GM12878 (cell line): ENCODE measurements around the gene IGF2R. TPM values are rescaled to one million over a fixed set of nuclear protein-coding genes. Genes with fewer than 3 reads are reported as not detected.

ENCODE experiments used
- ATAC-seq: fragments of 200-7000 bp; cut with Tn5 transposase; 3 replicates; pipeline ENCODE4 v1.9.1; 2020; ENCODE audit warnings: mild to moderate bottlenecking, moderate library complexity
- BruUV-seq: library from RNA; stranded (reverse); fragments of 400-500 nt; replicated peaks from 2 replicates; lab custom pipeline; 2021; lab: Mats Ljungman, UMichigan
- CTCF ChIA-PET: fragments of 300-600 bp; sonication (Branson Sonifier 250); formaldehyde crosslinking; extraction: SDS; loops from one replicate; lab custom pipeline; 2021; ENCODE audit warnings: inconsistent platforms; lab: Yijun Ruan, JAX
- POLR2A ChIA-PET: fragments of 350-600 bp; formaldehyde crosslinking; extraction: SDS; loops from one replicate; lab custom pipeline; 2021; ENCODE audit warnings: inconsistent platforms; lab: Charles Lee
- RAD21 ChIA-PET: fragments of 300-600 bp; sonication (Branson Sonifier 250); formaldehyde crosslinking; loops from one replicate; lab custom pipeline; 2023; ENCODE audit warnings: antibody characterized with exemption; ENCODE audit not compliant: unreplicated experiment; lab: Charles Lee
- SMC1A ChIA-PET: fragments of 300-600 bp; sonication (Branson Sonifier 250); formaldehyde crosslinking; loops from one replicate; lab custom pipeline; 2023; ENCODE audit not compliant: unreplicated experiment, uncharacterized antibody; lab: Charles Lee
- DNase-seq: peaks from one replicate; pipeline ENCODE4 v3.0.0-alpha.2; 2011; ENCODE audit warnings: low read depth, low spot score
- FAIRE-seq: peaks from 3 replicates; lab custom pipeline; 2011; peaks lifted over from hg19 to GRCh38; lab: Jason Lieb, UNC
- H2AFZ ChIP-seq: 2 replicates; pipeline ENCODE4 v1.6.0; 2011; ENCODE audit warnings: low read depth, low read length, control low read depth; ENCODE audit not compliant: control insufficient read depth
- H3K27ac ChIP-seq: 2 replicates; pipeline ENCODE4 v1.5.1; 2011; ENCODE audit warnings: control low read depth; ENCODE audit not compliant: control insufficient read depth, insufficient read depth
- H3K27me3 ChIP-seq, 2 experiments: replicated peaks in 1 of 2; 2 replicates each; pipeline versions ENCODE4 v1.6.0 to v1.6.1; 2011; ENCODE audit warnings: low read length in 1 of 2; ENCODE audit not compliant: control insufficient read depth in 2 of 2, insufficient read depth in 2 of 2
- H3K36me3 ChIP-seq, 2 experiments: 2 replicates each; pipeline ENCODE4 v1.5.1; 2011; ENCODE audit warnings: low read length in 1 of 2; ENCODE audit not compliant: control insufficient read depth in 2 of 2, insufficient read depth in 2 of 2
- H3K4me1 ChIP-seq: 2 replicates; pipeline ENCODE4 v1.6.1; 2011; ENCODE audit warnings: mild to moderate bottlenecking, low read length, moderate library complexity, mixed read lengths; ENCODE audit not compliant: control insufficient read depth, insufficient read depth
- H3K4me2 ChIP-seq: 2 replicates; pipeline ENCODE4 v1.6.0; 2011; ENCODE audit warnings: control low read depth; ENCODE audit not compliant: control insufficient read depth, insufficient read depth
- H3K4me3 ChIP-seq: fragments of 200-600 bp; sonication (generic); 2 replicates; pipeline ENCODE4 v1.5.1; 2016
- H3K79me2 ChIP-seq: 2 replicates; pipeline ENCODE4 v1.6.0; 2011; ENCODE audit warnings: low read length; ENCODE audit not compliant: control insufficient read depth, insufficient read depth
- H3K9ac ChIP-seq: 2 replicates; pipeline ENCODE4 v1.8.0; 2011; ENCODE audit warnings: low read length, control low read depth, mixed read lengths; ENCODE audit not compliant: control insufficient read depth, insufficient read depth
- H3K9me3 ChIP-seq: replicated peaks from 3 replicates; pipeline ENCODE4 v1.5.1; 2011; ENCODE audit warnings: mild to moderate bottlenecking, low read length; ENCODE audit not compliant: control insufficient read depth, insufficient read depth
- H4K20me1 ChIP-seq: 2 replicates; pipeline ENCODE4 v1.6.0; 2011; ENCODE audit not compliant: control insufficient read depth, insufficient read depth
- CBX3 ChIP-seq: fragments of 200-600 bp; sonication (generic); IDR thresholded peaks from 2 replicates; pipeline ENCODE4 v1.6.1; 2016; ENCODE audit warnings: low read depth, borderline replicate concordance
- KLF5 ChIP-seq: fragments of 450-650 bp; IDR thresholded peaks from 2 replicates; pipeline ENCODE4 v1.6.1; 2014; ENCODE audit warnings: mild to moderate bottlenecking; ENCODE audit not compliant: partially characterized antibody
- MXI1 ChIP-seq: fragments of 150-350 bp; IDR thresholded peaks from 2 replicates; pipeline ENCODE4 v1.6.1; 2011; ENCODE audit warnings: low read depth, mild to moderate bottlenecking, inconsistent platforms, low read length, improper control_type of control experiment
- NR2C1 ChIP-seq: fragments of 450-650 bp; IDR thresholded peaks from 2 replicates; pipeline ENCODE4 v1.6.1; 2017; ENCODE audit warnings: antibody characterized with exemption, mild to moderate bottlenecking, moderate library complexity
- PAX8 ChIP-seq: fragments of 450-650 bp; IDR thresholded peaks from 2 replicates; pipeline ENCODE4 v1.6.1; 2017; ENCODE audit warnings: mild to moderate bottlenecking, moderate library complexity
- POLR2AphosphoS5 ChIP-seq: IDR thresholded peaks from 2 replicates; pipeline ENCODE4 v1.6.1; 2011; ENCODE audit warnings: mild to moderate bottlenecking, low read length, inconsistent platforms
- RCOR1 ChIP-seq: conservative IDR thresholded peaks from 2 replicates; pipeline ENCODE4 v1.6.1; 2012; ENCODE audit warnings: low read depth, low read length, improper control_type of control experiment
- RFX5 ChIP-seq: IDR thresholded peaks from 2 replicates; pipeline ENCODE4 v1.6.1; 2011; ENCODE audit warnings: low read depth, low read length, improper control_type of control experiment
- SMC3 ChIP-seq: IDR thresholded peaks from 2 replicates; pipeline ENCODE4 v1.6.1; 2011; ENCODE audit warnings: low read length, improper control_type of control experiment, borderline replicate concordance
- WGBS: methylation state at CpG from one replicate; pipeline ENCODE4 v1.1.6; 2016; ENCODE audit warnings: low lambda C conversion rate; ENCODE audit not compliant: insufficient replicate concordance, insufficient coverage; ENCODE audit errors: missing lambda C conversion rate; 5-methylcytosine and 5-hydroxymethylcytosine counted together
- in situ Hi-C: fragments of 300-500 bp; cut with MboI; formaldehyde crosslinking; loops from 9 replicates; pipeline ENCODE4 v1.14.3; 2018; ENCODE audit warnings: mixed read lengths
- intact Hi-C: fragments of 100-400 bp; cut with micrococcal nuclease; formaldehyde crosslinking; loops from one replicate; pipeline ENCODE4 v1.14.2; 2022; ENCODE audit not compliant: unreplicated experiment
- polyA plus RNA-seq, 11 experiments: library from polyadenylated mRNA; depleted of rRNA in 4 of 11; unstranded in 6 of 11; stranded (reverse) in 5 of 11; fragments of >200 nt; fragmentation: Nextera tagmentation in 4 of 11; fragmentation: Illumina TruSeq in 1 of 11; extraction: Ambion mirVana in 4 of 11; extraction: Trizol in 1 of 11; gene quantifications; 1 replicate in 1 of 11; 2 replicates in 10 of 11; pipeline versions ENCODE4 v1.2.1 to v1.2.3, GENCODE V29; 2011 to 2016; ENCODE audit warnings: inconsistent platforms in 2 of 11, missing spikeins in 2 of 11, low read depth in 1 of 11
- total RNA-seq, 4 experiments: library from RNA; depleted of rRNA in 3 of 4; stranded (reverse); fragments of >200 nt in 3 of 4; fragmentation: Illumina TruSeq in 1 of 4; extraction: Trizol in 1 of 4; gene quantifications; 2 replicates each; pipeline versions ENCODE4 v1.2.1 to v1.2.3, GENCODE V29; 2013 to 2021
- TF ChIP-seq, protein P1 (sequence below): fragments of 450-650 bp; IDR thresholded peaks from 2 replicates; pipeline ENCODE4 v1.6.1; 2018; ENCODE audit warnings: mild to moderate bottlenecking, low read depth, moderate library complexity; ENCODE audit not compliant: partially characterized antibody
- TF ChIP-seq, protein P2 (sequence below): IDR thresholded peaks from 2 replicates; pipeline ENCODE4 v1.6.1; 2011; ENCODE audit warnings: borderline replicate concordance, low read depth, mild to moderate bottlenecking, moderate library complexity, low read length; ENCODE audit not compliant: insufficient read depth, poor library complexity, severe bottlenecking
- TF ChIP-seq, protein P3 (sequence below): fragments of 450-650 bp; IDR thresholded peaks from 2 replicates; pipeline ENCODE4 v1.6.1; 2016; ENCODE audit warnings: mild to moderate bottlenecking, moderate library complexity, borderline replicate concordance

The IGF2R gene
- total and polyA plus RNA-seq, 10 of the 15 experiments (the other 5 are each of a cell fraction or from before 2014, with no cell fraction given): 1.00 to 40.1 (median 16.8) TPM

DNA sequence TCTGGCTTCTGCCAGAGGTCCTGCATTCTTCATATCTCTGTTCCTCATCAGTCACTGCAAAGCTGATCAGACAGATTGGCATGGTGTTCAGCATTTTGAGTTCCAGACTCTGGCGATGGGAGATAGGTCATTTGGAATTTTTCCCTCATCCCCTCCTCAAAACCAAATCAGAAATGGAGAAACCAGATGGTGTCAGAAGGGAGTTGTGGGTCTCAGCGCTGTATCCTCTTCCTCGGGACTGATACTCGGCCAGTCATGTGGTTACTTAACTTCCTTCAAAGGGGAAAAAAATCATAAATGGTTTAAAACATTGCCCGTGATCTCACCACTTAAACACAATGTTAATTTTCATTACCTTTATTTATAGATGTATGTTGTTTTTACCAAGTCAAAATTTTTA lies 75.8 kb downstream of the IGF2R start (continued):
- TF ChIP-seq, protein P1, sequence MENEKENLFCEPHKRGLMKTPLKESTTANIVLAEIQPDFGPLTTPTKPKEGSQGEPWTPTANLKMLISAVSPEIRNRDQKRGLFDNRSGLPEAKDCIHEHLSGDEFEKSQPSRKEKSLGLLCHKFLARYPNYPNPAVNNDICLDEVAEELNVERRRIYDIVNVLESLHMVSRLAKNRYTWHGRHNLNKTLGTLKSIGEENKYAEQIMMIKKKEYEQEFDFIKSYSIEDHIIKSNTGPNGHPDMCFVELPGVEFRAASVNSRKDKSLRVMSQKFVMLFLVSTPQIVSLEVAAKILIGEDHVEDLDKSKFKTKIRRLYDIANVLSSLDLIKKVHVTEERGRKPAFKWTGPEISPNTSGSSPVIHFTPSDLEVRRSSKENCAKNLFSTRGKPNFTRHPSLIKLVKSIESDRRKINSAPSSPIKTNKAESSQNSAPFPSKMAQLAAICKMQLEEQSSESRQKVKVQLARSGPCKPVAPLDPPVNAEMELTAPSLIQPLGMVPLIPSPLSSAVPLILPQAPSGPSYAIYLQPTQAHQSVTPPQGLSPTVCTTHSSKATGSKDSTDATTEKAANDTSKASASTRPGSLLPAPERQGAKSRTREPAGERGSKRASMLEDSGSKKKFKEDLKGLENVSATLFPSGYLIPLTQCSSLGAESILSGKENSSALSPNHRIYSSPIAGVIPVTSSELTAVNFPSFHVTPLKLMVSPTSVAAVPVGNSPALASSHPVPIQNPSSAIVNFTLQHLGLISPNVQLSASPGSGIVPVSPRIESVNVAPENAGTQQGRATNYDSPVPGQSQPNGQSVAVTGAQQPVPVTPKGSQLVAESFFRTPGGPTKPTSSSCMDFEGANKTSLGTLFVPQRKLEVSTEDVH: no peak
- TF ChIP-seq, all 136 proteins: peak for 0

DNA sequence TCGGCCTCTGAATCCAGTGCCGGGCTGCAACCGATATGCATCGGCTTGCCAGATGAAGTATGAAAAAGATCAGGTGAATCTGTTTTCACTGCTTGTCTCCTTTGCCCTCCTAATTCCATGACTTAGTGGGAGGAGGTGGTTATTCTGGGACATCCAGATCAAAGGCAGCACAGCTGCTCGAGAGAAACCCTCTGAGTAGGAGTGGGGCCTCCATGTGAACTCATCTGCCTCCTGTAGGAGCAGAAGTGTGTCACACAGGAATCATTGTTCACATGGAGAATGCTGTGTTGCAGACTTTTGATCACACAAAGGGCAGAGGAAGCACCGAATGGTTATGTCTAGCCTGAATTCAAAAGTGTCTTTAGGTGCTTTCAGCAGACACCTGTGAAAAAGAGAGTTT lies 79.6 kb downstream of the IGF2R start:
- H2AFZ ChIP-seq: no peak overlapping the region
- in situ Hi-C loops (no loop called here), intact Hi-C loops (no loop called here)
- 97% methylated on average over 6 of the region's 6 CpGs for WGBS
- H3K27me3 ChIP-seq: no peaks in the 10 kb centered on the region
- no peak overlapping the region for H3K4me3 ChIP-seq
- FAIRE-seq (no peak), DNase-seq (no peak), ATAC-seq (no peak)
- ChIA-PET CTCF (no interaction called here), SMC1A (interaction anchor here (1.2 to 1.4 kb wide), 3 partner anchors 12 to 77 kb away, joined by 3 read pairs; no protein-coding TSS in a partner anchor), POLR2A (no interaction called here), RAD21 (interaction anchor here (1.1 kb wide), 1 partner anchor 59 kb away, joined by 3 read pairs; no protein-coding TSS in a partner anchor)
- H3K9me3 ChIP-seq: no peaks in the 10 kb centered on the region; the same call in 2 of the 3 replicates
- H3K9ac ChIP-seq: no peak overlapping the region
- peaks cover 24 to 63% of the 10 kb centered on the region in 2 experiments for H3K36me3 ChIP-seq
- H3K4me1 ChIP-seq: no peaks in the 10 kb centered on the region
- H3K27ac ChIP-seq: no peak overlapping the region
- BruUV-seq: no TSS peak
- no peaks in the 10 kb centered on the region for H4K20me1 ChIP-seq
- TF ChIP-seq SMC3: no peak
- TF ChIP-seq, protein P2, sequence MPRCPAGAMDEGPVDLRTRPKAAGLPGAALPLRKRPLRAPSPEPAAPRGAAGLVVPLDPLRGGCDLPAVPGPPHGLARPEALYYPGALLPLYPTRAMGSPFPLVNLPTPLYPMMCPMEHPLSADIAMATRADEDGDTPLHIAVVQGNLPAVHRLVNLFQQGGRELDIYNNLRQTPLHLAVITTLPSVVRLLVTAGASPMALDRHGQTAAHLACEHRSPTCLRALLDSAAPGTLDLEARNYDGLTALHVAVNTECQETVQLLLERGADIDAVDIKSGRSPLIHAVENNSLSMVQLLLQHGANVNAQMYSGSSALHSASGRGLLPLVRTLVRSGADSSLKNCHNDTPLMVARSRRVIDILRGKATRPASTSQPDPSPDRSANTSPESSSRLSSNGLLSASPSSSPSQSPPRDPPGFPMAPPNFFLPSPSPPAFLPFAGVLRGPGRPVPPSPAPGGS: no peak
- TF ChIP-seq CBX3: no peak
- TF ChIP-seq PAX8: no peak
- no peak for TF ChIP-seq KLF5
- TF ChIP-seq MXI1: no peak
- TF ChIP-seq, protein P3, sequence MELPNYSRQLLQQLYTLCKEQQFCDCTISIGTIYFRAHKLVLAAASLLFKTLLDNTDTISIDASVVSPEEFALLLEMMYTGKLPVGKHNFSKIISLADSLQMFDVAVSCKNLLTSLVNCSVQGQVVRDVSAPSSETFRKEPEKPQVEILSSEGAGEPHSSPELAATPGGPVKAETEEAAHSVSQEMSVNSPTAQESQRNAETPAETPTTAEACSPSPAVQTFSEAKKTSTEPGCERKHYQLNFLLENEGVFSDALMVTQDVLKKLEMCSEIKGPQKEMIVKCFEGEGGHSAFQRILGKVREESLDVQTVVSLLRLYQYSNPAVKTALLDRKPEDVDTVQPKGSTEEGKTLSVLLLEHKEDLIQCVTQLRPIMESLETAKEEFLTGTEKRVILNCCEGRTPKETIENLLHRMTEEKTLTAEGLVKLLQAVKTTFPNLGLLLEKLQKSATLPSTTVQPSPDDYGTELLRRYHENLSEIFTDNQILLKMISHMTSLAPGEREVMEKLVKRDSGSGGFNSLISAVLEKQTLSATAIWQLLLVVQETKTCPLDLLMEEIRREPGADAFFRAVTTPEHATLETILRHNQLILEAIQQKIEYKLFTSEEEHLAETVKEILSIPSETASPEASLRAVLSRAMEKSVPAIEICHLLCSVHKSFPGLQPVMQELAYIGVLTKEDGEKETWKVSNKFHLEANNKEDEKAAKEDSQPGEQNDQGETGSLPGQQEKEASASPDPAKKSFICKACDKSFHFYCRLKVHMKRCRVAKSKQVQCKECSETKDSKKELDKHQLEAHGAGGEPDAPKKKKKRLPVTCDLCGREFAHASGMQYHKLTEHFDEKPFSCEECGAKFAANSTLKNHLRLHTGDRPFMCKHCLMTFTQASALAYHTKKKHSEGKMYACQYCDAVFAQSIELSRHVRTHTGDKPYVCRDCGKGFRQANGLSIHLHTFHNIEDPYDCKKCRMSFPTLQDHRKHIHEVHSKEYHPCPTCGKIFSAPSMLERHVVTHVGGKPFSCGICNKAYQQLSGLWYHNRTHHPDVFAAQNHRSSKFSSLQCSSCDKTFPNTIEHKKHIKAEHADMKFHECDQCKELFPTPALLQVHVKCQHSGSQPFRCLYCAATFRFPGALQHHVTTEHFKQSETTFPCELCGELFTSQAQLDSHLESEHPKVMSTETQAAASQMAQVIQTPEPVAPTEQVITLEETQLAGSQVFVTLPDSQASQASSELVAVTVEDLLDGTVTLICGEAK: no peak
- no peak for TF ChIP-seq RCOR1
- no peak for TF ChIP-seq POLR2AphosphoS5
- no peak for TF ChIP-seq NR2C1
- TF ChIP-seq RFX5: no peak
- H3K4me2 ChIP-seq: no peak overlapping the region
- no peaks in the 10 kb centered on the region for H3K79me2 ChIP-seq
